HG02981 (cell line): ENCODE measurements around the gene MRPL24.
"Not testable (repeated sequence)": the region's sequence is repeated elsewhere in the genome, so short reads cannot be mapped to it uniquely, and the experiment has no call there.

ENCODE experiments used
- ATAC-seq: cut with Tn5 transposase; IDR thresholded peaks from one replicate; pipeline ENCODE4 v1.9.1; 2021; ENCODE audit warnings: mild to moderate bottlenecking, moderate library complexity; ENCODE audit not compliant: unreplicated experiment

The MRPL24 gene

GRCh38 chr1:156760092-156760795 lies 19.4 kb upstream of the MRPL24 start:
- ATAC-seq, result no peak

DNA sequence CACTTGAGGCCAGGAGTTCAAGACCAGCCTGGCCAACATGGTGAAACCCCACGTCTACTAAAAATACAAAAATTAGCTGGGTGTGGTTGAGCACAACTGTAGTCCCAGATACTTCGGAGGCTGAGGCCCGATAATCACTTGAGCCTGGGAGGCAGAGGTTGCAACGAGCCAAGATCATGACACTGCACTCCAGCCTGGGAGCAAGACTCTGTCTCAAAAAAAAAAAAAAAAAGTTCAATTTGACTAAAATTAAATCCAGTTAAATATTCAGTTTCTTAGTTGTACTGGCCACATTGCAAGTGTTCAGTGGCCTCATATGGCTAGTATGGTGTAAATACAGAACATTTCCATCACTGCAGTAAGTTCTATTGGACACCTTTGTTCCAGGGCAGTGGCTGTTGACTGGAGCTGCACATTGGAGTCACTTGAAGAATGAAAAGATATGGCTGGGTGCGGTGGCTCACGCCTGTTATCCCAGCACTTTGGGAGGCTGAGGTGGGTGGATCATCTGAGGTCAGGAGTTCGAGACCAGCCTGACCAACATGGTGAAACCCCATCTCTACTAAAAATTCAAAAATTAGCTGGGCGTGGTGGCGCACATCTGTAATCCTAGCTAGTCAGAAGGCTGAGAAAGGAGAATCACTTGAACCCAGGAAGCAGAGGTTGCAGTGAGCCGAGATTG lies 16.8 kb upstream of the MRPL24 start:
- ATAC-seq, result not testable (repeated sequence)

DNA sequence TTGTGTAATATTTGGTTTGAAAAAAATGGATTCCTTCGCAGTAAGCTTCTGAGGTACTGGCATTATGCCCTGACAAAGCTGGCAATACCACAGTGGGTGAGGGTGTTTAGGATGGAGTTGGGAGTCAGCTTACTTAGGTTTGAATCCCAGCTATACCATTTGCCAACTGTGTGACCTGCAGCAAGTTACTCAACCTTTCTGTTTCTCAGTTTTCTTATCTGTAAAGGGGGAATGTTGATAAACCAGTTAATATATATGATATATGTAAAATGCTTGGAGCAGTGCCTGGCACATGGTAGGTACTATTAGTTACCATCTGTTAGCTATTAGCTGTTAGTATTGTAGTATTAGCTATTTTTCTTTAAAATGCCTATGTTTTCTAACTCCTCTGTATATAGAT lies 15.5 kb upstream of the MRPL24 start:
- ATAC-seq, result no peak

DNA sequence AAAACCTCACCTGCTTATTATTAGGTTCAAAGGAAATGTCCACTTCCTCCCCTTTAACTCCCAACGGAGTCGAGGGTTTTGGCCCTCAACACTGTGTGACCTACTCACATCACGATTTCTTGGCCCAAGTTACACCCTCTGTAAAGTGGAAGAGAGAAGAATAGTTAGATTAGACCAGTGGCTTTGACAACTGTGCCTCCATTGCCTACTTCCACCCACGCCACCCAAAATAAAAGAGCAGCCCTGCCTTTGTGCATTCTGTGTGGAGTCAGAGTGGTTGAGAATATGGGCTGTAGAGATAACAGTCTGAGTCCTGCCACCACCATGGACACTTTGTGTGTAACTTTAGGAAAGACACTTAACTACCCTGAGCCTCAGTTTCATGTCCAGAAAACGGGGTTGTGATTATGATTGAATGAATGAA lies 14.7 kb upstream of the MRPL24 start:
- ATAC-seq, result no peak

- ATAC-seq, result no peak
These were observed 13.3 kb upstream of the MRPL24 start for GRCh38 chr1:156754219-156754618.

DNA sequence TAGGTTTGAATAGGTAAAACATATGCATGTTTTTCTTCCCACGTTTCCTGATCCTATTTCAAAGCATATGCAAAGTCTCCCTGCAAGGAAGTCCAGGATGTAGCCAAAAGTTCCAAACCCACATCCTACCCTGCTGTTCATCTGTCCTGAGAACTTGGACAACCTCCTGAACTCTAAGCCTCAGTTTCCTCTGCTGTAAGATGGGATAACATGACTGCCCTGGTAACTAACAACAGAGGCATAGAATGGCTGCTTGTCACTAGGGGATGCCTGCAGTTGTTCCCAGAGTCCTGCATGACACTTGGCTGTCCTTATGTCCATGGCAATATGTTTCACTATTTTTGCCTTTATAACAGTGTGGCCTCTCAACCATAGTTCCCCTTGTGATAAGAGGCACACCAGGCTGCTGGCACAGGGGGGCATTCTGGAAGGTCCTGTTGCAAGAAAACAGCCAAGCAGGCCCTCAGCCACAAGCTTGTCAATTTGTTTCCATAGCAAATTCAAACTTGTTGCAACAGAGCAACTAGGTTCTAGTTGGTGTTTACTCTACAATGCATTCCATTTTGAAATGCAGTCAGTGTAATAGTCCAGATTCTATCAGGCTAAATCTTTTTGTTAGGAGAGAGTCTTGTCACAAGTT lies 12.1 kb upstream of the MRPL24 start:
- ATAC-seq, result no peak

DNA sequence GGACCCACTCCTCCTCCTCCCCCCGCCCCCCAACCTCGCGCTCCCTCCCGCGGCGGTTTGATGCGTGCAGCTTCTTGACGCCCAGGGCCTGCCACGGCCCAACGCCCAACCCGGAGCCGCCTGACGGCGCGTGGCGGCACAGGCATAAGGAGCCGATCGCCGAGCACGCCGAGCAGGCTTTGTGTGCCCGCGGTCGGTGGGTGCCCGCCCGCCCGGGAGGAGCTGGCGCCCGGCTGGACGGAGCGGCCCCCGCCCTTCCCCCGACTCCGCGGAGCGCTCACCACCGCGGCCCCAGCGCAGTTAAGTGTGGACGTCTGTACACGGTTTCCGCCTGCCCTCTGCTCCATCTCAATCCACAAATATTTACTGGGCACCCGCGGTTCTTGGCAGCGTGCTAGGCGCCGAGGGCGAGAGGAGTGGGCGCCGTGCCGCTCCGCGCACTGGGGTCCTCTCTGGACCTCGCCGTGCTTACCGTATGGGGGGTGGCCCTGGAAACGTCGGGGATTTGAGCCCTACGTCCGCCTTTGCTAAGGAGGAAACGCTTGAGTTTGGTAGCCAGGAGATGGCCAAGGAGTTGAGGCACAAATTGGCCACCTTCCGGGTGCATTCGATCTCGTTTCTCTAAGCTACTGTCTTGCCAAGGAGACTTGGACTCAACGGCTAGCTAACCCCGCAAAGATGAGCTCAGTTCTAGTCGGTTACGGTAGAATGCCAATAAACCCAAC lies 11.0 kb upstream of the MRPL24 start:
- ATAC-seq, result no peak

- no peak for ATAC-seq
These were observed 10.5 kb upstream of the MRPL24 start, which contains the start of gene HDGF for GRCh38 chr1:156751451-156751756. Gene HDGF (minus strand): TSS chr1:156751675. CDS start chr1:156751429, 246 bp downstream.

GRCh38 chr1:156750711-156751450 lies 10.0 kb upstream of the MRPL24 start:
- no peak for ATAC-seq

GRCh38 chr1:156750191-156750672 lies 9.3 kb upstream of the MRPL24 start:
- no peak for ATAC-seq

- no peak for ATAC-seq
These were observed 8.7 kb upstream of the MRPL24 start for GRCh38 chr1:156749419-156750118.

DNA sequence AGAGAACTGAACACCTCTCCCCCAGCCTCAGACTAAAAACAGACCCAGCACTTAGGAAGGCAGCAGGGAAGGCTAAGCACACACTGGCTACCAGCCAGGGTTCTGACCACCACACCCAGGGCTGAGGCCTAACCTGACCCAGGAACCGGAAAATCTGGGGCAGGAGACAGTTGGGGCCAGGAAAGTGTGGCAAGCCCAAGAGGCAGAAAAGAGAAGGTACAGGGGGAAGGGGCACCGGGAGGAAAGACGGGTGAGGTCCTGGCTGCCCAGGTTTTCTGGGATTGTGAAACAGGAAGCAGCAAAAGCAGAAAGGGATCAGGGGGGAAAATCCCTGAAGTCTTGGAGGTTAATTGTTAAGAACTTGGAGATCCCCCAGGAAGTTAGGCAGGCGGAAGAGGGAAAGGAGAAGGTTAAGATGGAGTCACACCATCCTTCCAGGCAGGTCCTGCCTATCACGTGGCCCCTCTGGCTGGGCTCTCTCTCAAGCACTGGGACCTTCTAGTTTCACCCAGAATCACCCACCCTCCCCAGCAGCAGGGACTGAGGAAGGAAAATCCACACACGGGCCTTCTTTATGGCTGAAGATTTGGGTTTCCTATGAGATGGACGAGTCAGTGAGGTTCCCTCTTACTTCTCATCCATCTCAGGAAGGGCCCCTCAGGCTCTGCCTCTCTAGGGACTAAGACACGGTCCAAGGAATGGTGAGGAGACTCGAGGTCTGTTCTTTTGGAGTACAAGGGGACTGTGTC lies 8.0 kb upstream of the MRPL24 start:
- no peak for ATAC-seq

GRCh38 chr1:156747742-156748669 lies 7.1 kb upstream of the MRPL24 start:
- ATAC-seq, result no peak

DNA sequence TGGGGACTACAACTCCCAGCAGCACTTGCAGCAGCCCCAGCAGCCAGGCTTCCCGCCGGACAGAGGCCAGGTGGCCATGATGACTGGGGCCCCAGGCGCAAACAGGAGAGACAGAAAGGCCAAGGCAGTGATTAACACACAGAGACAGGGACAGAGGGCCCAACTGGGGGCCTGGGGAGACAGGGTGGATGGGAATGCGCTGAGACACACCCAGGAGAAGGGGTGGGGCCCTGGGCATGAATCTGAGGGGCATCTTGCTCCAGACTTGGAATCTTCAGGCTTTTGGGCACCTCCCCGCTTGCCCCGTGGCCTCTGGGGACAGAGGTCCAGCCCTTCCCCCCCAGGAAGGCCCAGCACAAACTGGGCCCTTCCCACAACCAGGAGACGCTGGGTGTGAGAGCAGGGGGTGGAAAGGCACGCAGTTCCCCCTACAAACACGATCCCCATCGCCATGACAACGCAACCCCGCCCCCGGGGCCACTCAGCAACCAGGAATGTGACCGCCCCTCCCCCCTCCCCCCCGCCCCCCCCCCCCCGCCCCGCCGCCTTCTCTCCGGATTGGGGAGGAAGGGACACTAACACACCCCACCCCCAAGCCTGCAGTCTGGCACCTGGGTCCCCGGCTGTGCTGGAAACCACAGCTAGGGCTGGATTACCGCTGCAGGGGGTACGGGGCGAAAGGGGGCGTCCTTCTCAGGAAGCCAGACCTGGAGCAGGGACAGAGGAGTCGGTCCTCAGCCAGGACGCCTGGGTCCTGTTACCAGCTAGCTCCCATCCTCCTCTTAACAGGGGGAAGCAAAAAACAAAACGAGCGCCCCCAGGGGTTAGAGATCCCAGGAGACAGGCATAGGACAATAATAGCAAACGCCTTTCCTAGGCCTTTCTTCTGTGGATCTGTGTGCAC lies 6.1 kb upstream of the MRPL24 start:
- no peak for ATAC-seq

DNA sequence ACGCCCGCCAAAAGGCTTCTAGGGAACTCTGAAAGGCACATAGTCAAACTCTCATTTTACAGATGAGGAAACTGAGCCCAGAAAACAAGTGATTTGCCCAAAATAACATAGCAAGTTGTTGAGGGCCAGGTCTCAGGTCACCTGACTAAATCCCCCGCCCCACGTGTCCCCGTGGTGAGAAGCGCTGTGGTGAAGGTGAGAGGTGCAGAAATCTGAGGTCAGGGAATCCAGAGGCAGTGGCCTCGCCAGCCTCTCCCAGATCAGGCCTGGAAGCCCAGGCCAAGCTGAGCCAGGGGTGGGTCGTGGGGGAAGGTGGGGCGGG lies 5.5 kb upstream of the MRPL24 start:
- ATAC-seq, result no peak

DNA sequence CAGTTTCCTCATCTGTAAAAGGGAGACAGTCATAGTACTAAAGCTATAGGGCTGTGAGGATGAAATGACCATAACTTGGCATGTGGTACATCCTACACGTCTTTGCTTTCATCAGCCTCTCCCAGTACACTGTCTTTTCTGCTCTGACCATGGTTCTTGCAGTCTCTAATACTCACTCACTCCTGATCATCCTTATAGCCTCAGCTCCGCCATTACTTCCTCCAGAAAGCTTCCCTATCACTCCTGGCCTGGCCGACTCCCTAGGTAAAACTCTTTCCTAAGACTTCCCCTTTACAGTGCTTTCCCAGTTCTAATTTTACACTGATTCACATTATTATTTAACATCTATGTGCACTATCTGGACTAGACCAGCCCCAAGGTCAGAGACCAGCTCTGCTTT lies 5.0 kb upstream of the MRPL24 start:
- no peak for ATAC-seq

GRCh38 chr1:156744786-156745419 lies 4.0 kb upstream of the MRPL24 start:
- ATAC-seq, result no peak
